Muscle layer of duodenum (tissue), 2 donors: Measurements from ENCODE around the gene PDE4B.

Source experiments
- H3K27ac ChIP-seq: one replicate; pipeline ENCODE4 v1.7.0; 2013; ENCODE audit warnings: mild to moderate bottlenecking, low read length
- H3K27me3 ChIP-seq: one replicate; pipeline ENCODE4 v1.7.0; 2013; ENCODE audit warnings: low read depth, mild to moderate bottlenecking, control low read depth, low read length
- H3K36me3 ChIP-seq, 2 donors: one replicate each; pipeline ENCODE4 v1.7.0; 2013; ENCODE audit warnings: low read length in 2 of 2, control low read depth in 1 of 2, mild to moderate bottlenecking in 1 of 2; ENCODE audit not compliant: insufficient read depth in 2 of 2, control insufficient read depth in 1 of 2
- H3K4me1 ChIP-seq, 2 donors: one replicate each; pipeline ENCODE4 v1.7.0; 2013; ENCODE audit warnings: low read length in 2 of 2, mild to moderate bottlenecking in 2 of 2, control low read depth in 1 of 2, moderate library complexity in 1 of 2; ENCODE audit not compliant: insufficient read depth in 2 of 2, control insufficient read depth in 1 of 2
- H3K4me3 ChIP-seq, 2 donors: one replicate each; pipeline ENCODE4 v1.7.0; 2013; ENCODE audit warnings: low read length in 2 of 2, low read depth in 1 of 2, mild to moderate bottlenecking in 1 of 2
- H3K9me3 ChIP-seq, 2 donors: one replicate each; pipeline ENCODE4 v1.7.0; 2013; ENCODE audit warnings: low read length in 2 of 2, control low read depth in 1 of 2, mild to moderate bottlenecking in 1 of 2; ENCODE audit not compliant: control insufficient read depth in 1 of 2
- donor health status: healthy.

PDE4B gene

DNA sequence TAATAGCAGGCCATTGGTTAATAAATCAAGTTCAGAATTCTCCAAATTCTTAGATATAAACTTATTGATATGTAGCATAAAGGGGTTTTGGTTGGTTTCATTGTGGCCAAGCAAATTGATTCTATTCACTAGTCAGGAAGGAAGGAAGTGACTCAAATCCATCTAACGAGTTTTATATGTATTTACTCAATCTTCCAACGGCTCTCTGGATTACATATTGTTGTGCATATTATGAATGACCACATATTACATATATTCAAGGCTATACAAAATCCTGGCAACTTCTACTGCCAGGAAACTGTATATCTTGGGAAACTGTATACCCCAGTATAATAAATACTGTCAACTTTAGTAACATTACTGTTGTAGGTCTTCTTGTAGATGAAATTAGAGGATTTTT lies 20.1 kb upstream of the PDE4B start:
- no peaks in the 10 kb centered on the region for H3K4me1 ChIP-seq
- H3K9me3 ChIP-seq: peaks cover 0 to 2% of the 10 kb centered on the region in 2 donors
- no peak overlapping the region for H3K27ac ChIP-seq
- no peak overlapping the region for H3K4me3 ChIP-seq
- no peaks in the 10 kb centered on the region for H3K27me3 ChIP-seq
- no peaks in the 10 kb centered on the region for H3K36me3 ChIP-seq

DNA sequence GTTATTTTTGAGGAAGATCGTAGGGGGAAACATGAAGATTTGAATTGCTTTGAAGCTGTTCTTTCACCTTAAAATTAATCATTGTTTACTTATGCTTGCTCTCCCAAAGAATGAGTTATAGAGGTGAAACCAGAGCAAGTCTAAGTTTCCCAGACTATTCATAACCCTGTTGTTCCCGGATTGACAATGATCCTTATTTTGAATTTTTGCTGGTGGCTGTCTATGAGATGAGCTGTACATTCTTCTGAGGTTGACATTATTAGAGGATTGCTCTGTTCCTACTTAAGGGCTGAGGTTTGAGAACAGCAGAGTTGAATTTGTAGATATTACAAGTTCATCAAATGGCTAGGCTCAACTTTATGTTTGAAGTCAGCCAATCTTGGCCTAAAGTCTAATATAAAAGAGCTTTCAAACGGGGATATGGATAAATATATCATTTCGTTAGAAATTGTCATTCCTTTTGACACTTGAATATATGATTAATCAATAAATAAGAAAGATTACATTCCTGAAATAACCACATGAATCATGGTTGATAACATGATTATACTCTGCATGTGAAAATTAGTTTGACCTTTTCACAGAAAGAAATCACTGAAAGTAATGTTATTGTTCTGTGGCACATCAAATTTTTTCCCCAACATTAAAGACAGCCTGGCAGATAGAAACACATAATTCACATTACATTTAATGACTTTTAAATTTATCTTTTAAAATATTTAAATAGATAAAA lies 19.1 kb upstream of the PDE4B start:
- Histone ChIP-seq H3K27ac (no peak overlapping the region), H3K4me3 (no peak overlapping the region), H3K27me3 (no peaks in the 10 kb centered on the region), H3K4me1 (no peaks in the 10 kb centered on the region), H3K36me3 (no peaks in the 10 kb centered on the region), H3K9me3 (peaks cover 0 to 2% of the 10 kb centered on the region in 2 donors)

DNA sequence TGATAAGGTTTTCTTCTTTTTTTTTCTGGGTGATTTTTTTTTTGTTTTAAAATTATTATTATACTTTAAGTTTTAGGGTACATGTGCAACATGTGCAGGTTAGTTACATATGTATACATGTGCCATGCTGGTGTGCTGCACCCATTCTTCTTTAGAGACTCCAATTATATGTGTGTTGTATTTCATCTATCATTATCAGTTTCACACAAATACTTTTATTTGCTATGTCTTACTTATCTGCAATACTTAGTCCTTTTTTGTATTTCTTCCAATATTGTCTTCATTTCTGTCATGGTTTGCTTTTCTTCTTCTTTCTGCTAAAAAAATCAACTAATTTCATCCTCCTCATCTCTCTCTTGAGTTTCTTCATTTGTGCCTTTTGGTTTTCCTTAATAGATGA lies 3.9 kb upstream of the PDE4B start:
- H3K4me1 ChIP-seq: peaks cover 0 to 15% of the 10 kb centered on the region in 2 donors

GRCh38 chr1:65791396-65791795 lies 1.3 kb upstream of the PDE4B start:
- peaks cover 0 to 15% of the 10 kb centered on the region in 2 donors for H3K4me1 ChIP-seq
- no peak overlapping the region for H3K4me3 ChIP-seq
- H3K9me3 ChIP-seq: peaks cover 0 to 10% of the 10 kb centered on the region in 2 donors
- no peaks in the 10 kb centered on the region for H3K36me3 ChIP-seq
- H3K27me3 ChIP-seq: no peaks in the 10 kb centered on the region
- no peak overlapping the region for H3K27ac ChIP-seq

More for the DNA sequence above, 3.9 kb upstream of the PDE4B start:
- no peaks in the 10 kb centered on the region for H3K36me3 ChIP-seq
- no peaks in the 10 kb centered on the region for H3K27me3 ChIP-seq
- peaks cover 0 to 10% of the 10 kb centered on the region in 2 donors for H3K9me3 ChIP-seq
- no peak overlapping the region for H3K27ac ChIP-seq
- H3K4me3 ChIP-seq: no peak overlapping the region

DNA sequence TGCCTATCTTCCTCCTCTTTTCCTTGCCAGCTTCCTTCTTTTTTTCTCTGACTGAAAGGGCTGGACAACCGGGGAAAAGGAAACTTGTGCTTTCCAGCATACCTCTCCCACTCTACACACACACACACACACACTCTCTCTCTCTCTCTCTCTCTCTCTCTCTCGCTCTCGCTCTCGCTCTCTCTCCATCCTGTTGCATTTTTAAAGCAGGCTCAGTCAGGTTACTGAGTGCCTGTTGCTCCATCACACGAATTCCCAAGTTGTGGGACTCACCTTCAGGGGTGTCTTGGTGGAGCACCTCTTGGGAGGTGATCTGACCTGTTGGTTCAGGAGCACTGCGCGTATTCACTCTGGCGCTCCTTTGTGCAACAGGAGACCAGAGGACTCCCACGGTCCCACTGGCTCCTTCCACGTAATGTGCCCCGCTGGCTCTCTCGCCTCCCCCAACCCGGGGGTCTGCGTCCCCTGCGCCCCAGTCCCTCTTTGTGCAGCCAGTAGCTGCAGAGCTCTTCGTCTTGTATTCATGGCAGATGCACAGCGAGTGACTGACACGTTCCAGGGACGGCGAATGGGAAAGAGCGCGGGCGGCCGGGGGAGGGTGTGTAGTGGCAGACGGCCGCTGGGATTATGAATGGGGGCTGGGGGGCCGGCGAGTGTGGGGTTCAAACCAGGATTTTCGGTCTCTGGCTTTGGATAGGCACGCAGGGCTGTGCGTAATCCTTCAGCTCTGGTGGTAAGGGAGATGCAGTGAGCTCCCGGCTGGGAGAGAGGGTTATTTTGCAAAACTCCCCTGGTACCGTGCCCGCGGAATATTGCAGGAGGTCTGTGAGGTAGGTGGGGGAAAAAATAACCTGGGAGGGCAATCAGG lies 660 bp upstream of the PDE4B start:
- peaks cover 0 to 15% of the 10 kb centered on the region in 2 donors for H3K4me1 ChIP-seq
- peaks cover 0 to 10% of the 10 kb centered on the region in 2 donors for H3K9me3 ChIP-seq
- H3K4me3 ChIP-seq: peak overlapping the region; percentile 26 to 57
- H3K27ac ChIP-seq: no peak overlapping the region
- no peaks in the 10 kb centered on the region for H3K27me3 ChIP-seq
- no peaks in the 10 kb centered on the region for H3K36me3 ChIP-seq

DNA sequence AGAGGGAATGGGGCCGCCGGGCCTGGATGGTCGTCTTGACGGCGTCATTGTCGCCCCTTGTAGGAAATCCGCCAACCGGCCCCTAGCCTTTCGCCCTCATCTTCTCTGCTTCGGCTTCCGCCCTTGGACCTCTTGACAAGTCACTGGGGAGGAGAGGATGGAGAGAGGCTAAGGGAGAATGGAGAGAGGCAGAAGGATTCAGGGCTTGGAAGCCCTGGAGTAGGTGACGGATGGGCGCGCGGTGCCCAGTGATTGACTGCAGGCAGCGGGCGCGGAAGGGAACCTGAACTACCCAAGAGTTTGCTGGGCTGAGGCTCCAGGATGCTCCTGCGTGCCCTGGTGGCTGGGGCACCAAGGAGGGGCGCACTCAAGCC lies 651 bp downstream of the PDE4B start:
- no peak overlapping the region for H3K27ac ChIP-seq
- H3K4me3 ChIP-seq: peak overlapping the region; percentile 26 to 57
- peaks cover 0 to 10% of the 10 kb centered on the region in 2 donors for H3K9me3 ChIP-seq
- H3K36me3 ChIP-seq: no peaks in the 10 kb centered on the region
- no peaks in the 10 kb centered on the region for H3K27me3 ChIP-seq
- peaks cover 0 to 15% of the 10 kb centered on the region in 2 donors for H3K4me1 ChIP-seq

DNA sequence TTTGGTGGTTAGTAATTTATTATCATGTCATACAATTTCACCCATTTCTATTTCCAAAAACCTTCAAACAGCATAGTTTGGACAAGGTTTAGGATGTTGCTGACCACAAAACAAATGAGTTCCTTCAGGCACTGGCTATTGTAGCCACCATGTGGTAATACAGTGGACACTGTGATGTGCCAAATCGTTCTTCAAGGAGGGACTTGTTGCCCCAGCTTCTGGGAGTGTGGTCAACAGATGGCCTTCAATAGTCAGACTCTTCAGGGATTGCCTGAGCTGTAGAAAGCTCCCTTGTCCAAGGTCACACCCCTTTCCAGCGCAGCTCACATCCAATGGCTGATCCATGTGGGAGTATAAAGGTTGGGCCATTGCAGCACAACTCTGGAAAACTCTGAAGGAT lies 2.6 kb downstream of the PDE4B start:
- no peak overlapping the region for H3K4me3 ChIP-seq
- no peaks in the 10 kb centered on the region for H3K27me3 ChIP-seq
- H3K9me3 ChIP-seq: peaks cover 0 to 1% of the 10 kb centered on the region in 2 donors
- H3K36me3 ChIP-seq: no peaks in the 10 kb centered on the region
- H3K4me1 ChIP-seq: peaks cover 0 to 15% of the 10 kb centered on the region in 2 donors
- H3K27ac ChIP-seq: no peak overlapping the region

DNA sequence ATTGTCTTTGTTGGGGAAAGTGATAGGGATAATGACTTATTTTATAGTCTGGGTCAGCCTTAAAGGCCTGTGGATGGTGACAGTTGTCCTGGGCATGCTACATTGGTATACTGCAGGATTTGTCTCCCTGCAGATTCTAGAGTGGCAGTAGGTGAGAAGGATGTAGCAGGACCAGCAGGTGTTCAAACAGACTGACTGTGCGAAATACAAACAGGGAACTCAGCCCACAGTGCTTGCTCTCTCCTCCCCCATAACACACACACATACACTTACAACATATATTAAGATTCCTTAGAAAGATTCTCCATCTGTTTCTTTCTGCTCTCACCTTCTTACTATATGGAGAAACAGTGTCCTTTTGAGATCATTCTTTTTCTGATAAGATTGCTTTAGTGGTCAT lies 6.9 kb downstream of the PDE4B start:
- no peaks in the 10 kb centered on the region for H3K36me3 ChIP-seq
- H3K27ac ChIP-seq: no peak overlapping the region
- H3K4me3 ChIP-seq: no peak overlapping the region
- no peaks in the 10 kb centered on the region for H3K9me3 ChIP-seq
- H3K27me3 ChIP-seq: no peaks in the 10 kb centered on the region
- no peaks in the 10 kb centered on the region for H3K4me1 ChIP-seq

GRCh38 chr1:65804584-65804983 lies 11.9 kb downstream of the PDE4B start:
- H3K9me3 ChIP-seq: no peaks in the 10 kb centered on the region
- no peaks in the 10 kb centered on the region for H3K36me3 ChIP-seq
- H3K4me1 ChIP-seq: no peaks in the 10 kb centered on the region
- no peak overlapping the region for H3K27ac ChIP-seq
- no peak overlapping the region for H3K4me3 ChIP-seq
- no peaks in the 10 kb centered on the region for H3K27me3 ChIP-seq

DNA sequence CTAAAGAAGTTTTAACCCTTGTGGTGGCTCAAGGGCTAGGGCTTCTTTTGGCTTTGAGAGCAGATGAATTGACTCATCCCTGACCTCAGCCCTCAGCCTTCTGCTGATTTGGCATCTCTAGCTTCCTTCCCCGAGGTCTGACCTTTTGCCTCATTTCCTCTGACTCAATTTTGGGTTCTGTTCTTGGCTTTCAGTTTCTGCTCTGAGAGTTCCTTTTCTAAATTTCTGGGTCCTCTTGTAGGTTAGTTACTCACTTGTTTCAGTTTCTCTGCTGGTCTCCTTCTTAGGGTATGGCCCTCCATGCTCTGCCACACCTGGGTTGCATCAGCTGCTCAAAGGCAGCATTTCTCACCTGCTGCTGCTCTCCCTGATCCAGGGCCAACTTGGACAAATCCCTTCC lies 19.4 kb downstream of the PDE4B start:
- H3K27ac ChIP-seq: no peak overlapping the region
- no peak overlapping the region for H3K4me3 ChIP-seq

GRCh38 chr1:65813956-65814355 lies 21.3 kb downstream of the PDE4B start:
- H3K36me3 ChIP-seq: no peaks in the 10 kb centered on the region

More for the DNA sequence above, 19.4 kb downstream of the PDE4B start:
- Histone ChIP-seq H3K9me3 (no peaks in the 10 kb centered on the region), H3K27me3 (no peaks in the 10 kb centered on the region), H3K4me1 (peaks cover 0 to 8% of the 10 kb centered on the region in 2 donors), H3K36me3 (no peaks in the 10 kb centered on the region)

More at GRCh38 chr1:65813956-65814355, 21.3 kb downstream of the PDE4B start:
- Histone ChIP-seq H3K27me3 (no peaks in the 10 kb centered on the region), H3K4me3 (no peak overlapping the region), H3K27ac (no peak overlapping the region), H3K4me1 (peaks cover 0 to 8% of the 10 kb centered on the region in 2 donors), H3K9me3 (no peaks in the 10 kb centered on the region)
